ENCODE results near the gene FAM228B.

GRCh38 chr2:24158131-24158530 is 34.9 kb downstream of the FAM228B start:
- TF ChIP-seq CTCF (conservative IDR thresholded peaks at IDR 0.05 in 1 of 2, IDR thresholded peaks at IDR 0.05 in 1 of 2; ENCODE audit: low read depth in 1 of 2, low read length in 2 of 2) (no peak), EZH2 (IDR thresholded peaks at IDR 0.05; ENCODE audit: low read length, missing control alignments) (no peak)

Data from fibroblast of lung (primary cell).